HG03565 (cell line): ENCODE measurements around the gene ATP6V0A1.
"Not testable (repeated sequence)": the region's sequence is repeated elsewhere in the genome, so short reads cannot be mapped to it uniquely, and the experiment has no call there.

Experiments
- ATAC-seq: cut with Tn5 transposase; IDR thresholded peaks from one replicate; pipeline ENCODE4 v1.9.1; 2021; ENCODE audit warnings: mild to moderate bottlenecking, moderate library complexity; ENCODE audit not compliant: unreplicated experiment

Gene ATP6V0A1

DNA sequence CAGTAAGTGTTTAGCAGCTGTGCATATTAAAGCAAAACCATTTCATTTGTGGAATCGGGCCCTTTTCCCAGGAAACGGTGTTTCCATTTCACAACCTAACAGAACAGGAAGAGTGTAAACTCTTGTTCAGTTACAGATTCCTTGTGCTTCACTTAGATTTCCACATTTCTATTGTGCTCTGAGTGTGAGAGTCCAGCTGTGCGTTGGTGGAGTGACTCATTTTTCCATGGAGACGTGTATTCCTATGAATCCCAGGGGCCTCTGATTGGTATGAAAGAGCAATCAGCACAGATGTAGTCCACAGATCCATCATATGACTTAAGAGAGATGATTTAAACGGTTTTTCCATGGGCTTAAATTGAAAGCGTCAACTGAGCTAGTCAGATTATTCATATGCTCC lies 22.3 kb upstream of the ATP6V0A1 start:
- ATAC-seq, result no peak

DNA sequence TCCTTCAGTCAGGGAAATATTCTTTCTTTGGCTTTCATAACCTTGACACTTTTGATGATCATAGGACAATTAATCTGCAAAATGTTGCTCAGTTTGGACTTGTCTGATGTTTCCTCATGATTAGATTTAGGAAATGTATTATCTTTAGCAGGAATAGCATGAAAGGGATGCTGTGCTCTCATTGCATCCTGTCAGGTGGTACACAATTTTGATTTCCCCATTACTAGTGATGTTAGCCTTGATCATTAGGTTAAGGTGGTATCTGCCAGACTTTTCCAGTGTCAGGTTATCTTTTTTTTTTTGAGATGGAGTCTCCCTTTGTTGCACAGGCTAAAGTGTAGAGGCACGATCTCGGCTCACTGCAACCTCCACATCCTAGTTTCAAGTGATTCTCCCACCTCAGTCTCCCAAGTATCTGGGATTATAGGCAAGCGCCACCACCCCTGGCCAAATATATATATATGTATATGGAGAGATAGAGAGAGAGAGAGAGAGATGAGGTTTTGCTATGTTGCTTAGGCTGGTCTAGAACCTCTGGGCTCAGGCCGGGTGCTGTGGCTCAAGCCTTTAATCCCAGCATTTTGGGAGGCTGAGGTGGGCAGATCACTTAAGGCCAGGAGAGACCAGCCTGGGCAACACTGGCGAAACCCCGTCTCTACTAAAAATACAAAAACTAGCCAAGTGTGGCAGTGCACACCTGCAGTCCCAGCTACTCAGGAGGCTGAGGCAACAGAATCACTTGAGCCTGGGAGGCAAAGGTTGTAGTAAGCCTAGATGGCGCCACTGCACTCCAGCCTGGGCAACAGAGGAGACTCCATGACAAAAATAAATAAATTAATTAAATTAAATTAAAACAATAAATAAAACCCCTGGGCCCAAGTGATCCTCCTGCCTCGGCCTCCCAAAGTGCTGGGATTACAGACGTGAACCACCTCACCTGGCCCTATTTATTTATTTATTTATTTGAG lies 19.8 kb upstream of the ATP6V0A1 start:
- ATAC-seq, result no peak

DNA sequence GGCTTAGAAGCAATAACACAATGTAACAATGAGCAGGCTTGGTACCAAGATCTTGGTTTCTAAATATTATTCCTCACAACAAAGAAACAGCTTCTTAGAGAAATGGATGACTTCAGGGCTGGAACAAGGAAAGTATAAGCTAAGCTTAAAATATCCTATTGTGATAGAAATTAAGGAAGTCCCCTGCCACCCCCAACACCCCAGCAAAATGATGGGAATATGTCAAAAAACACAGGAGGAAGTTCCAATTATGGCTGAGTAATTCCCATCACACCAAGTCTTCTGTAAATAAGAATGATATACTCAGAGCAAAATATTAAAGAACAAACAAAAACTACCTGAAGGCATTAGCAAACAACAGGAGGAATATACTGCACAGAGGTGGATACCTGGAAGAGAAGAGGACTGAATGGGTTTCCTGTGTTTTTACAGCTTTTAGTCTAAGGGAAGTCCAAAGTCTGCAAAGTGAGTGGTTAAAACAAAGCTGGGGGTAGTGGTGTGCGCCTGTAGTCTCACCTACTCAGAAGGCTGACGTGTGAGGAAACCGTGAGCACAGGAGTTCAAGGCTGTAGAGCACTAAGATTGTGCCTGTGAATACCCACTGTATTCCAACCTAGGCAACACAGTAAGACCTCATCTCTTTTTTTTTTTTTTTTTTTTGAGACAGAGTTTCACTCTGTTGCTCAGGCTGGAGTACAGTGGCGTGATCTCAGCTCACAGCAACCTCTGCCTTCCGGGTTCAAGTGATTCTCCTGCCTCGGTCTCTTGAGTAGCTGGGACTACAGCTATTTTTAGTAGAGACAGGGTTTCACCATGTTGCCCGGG lies 17.1 kb upstream of the ATP6V0A1 start:
- ATAC-seq, result no peak

DNA sequence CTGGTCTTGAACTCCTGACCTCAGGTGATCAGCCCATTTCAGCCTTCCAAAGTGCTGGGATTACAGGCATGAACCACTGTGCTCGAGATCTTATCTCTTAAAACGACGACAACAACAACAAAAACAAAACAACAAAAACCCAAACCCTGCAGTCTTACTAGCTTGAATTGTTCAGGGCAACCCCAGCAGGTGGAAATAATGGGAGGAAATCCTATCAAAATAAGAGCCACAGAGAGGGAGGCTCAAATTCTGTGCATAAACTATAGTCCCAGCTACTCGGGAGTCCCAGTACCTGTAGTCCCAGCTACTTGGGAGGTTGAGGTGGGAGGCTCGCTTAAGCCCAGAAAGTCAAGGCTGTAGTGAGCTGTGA lies 16.5 kb upstream of the ATP6V0A1 start:
- ATAC-seq, result no peak

DNA sequence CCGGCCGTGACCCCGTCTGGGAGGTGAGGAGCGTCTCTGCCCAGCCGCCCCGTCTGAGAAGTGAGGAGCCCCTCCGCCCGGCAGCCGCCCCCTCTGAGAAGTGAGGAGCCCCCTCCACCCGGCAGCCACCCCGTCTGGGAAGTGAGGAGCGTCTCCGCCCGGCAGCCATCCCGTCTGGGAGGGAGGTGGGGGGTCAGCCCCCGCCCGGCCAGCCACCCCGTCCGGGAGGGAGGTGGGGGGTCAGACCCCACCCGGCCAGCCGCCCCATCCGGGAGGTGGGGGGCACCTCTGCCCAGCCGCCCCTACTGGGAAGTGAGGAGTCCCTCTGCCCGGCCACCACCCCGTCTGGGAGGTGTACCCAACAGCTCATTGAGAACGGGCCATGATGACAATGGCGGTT lies 9.5 kb upstream of the ATP6V0A1 start:
- ATAC-seq, result not testable (repeated sequence)

DNA sequence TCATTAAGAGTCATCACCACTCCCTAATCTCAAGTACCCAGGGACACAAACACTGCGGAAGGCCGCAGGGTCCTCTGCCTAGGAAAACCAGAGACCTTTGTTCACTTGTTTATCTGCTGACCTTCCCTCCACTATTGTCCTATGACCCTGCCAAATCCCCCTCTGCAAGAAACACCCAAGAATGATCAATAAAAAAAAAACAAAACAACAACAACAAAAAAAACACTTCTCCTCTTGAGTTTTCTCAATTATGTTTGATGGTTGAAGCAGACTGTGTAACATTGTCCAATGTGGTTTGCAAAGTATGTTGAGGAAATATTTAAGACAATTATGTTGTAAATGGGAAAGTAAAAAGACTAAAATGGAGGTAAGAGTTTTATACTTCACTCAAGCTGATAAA lies 8.8 kb upstream of the ATP6V0A1 start:
- not testable (repeated sequence) for ATAC-seq

DNA sequence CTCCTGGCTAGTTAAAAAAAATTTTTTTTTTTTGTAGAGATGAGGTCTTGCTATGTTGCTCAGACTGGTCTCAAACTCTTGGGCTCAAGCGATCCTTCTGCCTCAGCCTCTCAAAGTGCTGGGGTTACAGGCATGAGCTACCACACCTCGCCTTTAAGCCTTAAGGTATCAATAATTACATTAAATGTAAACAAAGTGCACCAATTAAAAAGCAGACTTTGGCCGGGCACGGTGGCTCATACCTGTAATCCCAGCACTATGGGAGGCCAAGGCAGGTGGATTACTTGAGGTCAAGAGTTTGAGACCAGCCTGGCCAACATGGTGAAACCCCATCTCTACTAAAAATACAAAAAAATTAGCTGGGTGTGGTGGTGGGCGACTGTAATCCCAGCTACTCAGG lies 7.4 kb upstream of the ATP6V0A1 start:
- ATAC-seq, result not testable (repeated sequence)

DNA sequence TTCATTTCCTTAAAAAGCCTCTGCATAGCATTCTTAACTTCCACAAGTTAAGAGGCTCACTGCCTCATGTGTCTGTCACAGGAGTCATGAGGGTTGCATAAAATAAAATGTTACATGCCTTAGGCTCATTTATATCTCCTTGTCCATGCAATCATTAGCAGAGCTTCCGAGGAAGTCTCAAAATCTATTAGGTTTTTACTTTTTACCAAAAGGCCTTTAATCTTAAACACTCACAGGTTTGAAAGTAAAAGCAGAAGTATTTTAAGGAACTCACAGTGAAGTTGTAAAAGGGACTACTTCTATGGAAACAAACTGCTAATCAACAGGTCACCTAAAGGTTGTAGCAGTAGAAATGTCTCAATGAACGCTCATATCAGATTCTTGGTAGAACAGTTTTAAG lies 5.2 kb upstream of the ATP6V0A1 start:
- no peak for ATAC-seq

DNA sequence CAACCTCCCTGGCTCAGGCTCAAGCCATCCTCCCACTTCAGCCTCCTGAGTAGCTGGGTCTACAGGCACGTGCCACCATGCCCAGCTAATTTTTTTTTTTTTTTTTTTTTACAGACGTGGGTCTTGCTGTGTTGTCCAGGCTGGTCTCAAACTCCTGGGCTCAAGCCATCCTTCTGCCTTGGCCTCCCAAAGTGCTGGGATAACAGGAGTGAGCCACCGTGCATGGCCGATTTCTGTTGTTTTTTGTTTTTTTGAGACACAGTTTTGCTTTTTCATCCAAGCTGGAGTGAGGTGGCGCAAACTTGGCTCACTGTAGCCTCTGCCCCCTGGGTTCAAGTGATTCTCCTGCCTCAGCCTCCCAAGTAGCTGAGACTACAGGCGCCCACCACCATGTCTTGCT lies 3.7 kb upstream of the ATP6V0A1 start:
- not testable (repeated sequence) for ATAC-seq

DNA sequence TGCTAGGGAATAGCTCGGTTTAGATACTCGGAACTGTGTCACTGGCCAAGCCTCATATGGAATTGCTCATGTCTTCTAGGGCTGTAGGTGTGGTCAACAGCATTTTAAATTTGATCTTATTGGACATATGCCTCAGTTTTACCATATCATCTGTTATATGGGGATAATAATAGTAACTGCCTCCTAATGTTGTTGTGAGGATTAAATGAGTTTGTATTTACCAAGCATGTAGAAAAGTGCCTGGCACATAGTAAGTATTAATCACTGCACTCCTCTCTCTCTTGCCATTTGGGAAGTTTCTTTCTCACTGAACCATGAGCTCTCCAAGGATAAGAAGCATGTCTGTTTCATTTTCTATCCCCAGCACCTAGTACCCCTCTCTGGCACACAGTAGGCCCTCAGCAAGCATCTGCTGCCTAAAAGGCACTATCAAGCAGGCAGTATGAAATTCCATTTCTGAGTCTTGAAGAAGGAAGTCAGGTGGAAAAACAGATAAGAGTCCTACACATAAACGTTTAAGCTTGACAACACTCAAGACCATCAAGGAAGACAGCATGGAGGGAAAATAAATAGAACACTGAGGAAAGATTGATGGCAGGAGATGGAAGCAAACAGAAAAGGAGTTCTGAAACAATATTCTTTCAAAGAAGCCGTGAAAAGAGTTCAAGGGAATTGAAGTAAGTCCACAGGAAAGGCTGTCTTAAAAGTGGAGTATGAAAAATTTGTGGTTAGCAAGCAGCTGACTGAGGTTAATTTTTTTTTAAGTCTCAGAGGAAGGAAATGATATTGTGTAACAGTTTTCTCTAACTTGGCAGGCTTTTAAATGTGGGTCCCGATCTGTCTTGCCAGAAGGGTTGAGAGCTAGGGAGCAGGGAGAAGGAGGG lies 2.2 kb upstream of the ATP6V0A1 start:
- ATAC-seq, result peak; percentile 40

DNA sequence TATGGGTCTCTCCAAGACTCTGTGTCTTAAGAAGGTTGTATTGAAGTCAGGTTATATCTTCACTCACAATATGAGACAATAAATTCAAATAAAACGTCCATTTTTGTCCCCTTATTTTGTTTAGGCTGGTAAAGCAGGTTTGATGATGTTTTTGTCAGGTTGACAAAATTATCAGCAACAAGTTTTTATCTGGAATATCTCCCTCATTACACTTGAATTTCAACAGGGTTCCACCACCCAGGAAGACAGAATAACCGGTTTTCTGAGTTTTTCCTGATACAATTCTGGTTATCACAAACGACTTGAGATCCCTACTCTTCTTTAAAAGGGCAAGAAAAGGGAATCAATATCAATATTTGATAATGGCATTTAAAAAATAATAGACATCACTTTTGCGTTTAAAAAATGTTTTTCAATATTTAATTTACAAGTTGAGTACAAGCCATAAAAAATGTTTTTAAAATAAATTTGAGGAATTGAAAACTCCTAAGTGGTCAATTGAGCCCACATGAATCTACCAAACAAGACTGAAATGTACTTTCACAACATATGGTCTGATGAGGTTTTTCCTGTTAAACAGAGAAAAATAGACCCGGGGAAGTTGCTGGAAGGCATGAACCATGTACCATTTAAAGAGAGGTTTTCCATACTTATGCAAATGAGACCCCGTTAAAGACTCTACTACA lies 1.4 kb upstream of the ATP6V0A1 start:
- ATAC-seq, result no peak

DNA sequence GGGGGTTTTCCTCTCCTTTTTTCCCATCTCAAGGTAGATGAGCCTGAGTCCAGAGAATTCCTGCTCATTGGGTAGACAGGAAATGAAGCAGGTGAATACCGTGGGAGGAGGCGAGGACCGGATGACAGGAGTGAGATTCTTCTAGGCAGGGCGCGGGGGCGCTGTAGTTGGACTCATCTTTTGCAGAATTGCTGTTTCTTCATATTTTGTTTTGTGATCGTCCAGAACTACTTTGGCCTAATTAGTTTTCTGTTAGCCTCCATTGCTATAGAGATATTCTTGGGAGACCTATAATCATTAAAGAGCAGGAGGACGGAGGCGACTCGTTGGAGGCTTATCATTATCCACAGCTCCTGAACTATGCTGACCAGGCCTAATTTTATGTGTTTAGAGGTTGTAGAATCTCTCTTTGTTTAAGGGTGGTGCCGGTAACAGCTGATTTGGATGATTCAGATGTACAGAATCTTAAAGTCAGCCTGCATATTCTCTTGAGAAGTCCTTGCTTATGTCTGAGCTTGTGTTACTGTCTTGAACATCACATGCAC lies 650 bp downstream of the ATP6V0A1 start:
- no peak for ATAC-seq

DNA sequence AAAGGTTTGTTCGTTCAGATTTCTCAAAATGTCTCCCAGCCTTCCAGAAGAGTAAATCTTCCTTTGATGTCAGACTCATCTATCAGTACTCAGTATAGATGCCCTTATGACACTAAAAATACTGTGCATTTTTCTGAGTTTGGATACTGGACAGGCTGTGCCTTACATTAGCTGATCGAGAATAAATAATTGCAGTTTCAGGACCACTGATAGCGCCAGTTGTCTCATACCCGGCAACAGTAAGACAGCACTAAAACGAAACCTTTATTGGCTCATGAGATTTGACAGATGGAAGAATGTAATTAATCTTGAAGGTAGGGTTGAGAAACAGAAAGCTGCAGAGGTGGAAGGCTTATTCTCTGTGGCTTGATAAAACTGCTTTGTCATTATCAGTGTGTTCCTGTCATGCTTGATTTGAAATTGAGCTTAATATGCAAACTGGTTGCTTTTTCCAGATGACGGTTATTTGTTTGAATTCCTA lies 1.2 kb downstream of the ATP6V0A1 start:
- ATAC-seq, result no peak

DNA sequence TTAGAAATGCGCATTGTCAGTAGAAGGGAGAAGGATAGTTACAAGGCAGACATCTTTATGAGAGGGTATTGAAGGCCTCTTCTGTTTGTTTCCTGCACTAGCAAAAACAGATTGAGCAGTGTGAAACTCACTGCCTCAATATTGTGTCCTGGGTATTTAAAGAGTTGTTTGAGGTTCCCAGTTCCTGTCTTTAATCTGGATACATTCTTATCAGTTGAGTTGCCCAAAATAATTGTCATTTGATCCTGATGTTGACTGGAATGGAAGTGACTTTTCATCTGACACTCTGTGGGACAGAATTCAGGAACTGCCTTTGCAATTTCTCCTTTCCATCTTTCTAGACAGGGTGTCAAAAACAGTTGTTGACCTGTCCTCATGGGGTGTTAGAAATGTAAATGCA lies 1.7 kb downstream of the ATP6V0A1 start:
- ATAC-seq, result no peak

DNA sequence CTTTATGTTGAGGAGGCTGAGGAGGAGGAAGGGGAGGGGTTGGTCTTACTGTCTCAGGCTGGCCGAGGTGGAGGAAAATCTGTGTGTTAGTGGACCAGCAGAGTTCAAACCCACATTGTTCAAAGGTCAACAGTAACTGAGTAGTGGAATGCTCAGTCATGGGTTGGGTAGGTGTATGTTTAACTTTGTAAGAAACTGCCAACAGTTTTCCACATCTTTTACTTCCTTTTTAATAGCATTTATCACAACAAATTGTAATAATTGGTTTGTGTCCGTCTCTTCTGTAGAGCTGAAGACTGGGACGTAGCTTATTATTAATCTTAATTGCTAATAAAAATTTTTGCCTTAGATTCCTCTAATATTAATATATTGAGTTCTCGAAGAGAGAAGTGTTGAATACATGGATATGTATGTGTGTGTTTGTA lies 5.3 kb downstream of the ATP6V0A1 start:
- no peak for ATAC-seq

DNA sequence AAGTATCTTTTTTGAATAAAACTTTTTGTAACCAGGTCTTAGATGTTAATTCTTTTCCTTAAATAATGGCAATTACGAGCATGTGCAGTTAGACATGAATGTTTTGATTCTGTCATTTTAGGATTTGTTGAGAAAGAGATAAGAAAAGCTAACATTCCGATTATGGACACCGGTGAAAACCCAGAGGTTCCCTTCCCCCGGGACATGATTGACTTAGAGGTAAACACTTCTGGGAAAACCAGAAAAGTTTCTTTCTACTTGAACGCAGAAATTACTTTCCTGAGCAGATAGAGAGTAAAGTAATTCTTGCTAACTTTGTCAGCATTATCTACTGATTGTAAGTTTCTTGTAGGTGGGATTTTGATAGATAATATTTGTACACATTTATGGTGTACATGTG lies 9.2 kb downstream of the ATP6V0A1 start:
- no peak for ATAC-seq

DNA sequence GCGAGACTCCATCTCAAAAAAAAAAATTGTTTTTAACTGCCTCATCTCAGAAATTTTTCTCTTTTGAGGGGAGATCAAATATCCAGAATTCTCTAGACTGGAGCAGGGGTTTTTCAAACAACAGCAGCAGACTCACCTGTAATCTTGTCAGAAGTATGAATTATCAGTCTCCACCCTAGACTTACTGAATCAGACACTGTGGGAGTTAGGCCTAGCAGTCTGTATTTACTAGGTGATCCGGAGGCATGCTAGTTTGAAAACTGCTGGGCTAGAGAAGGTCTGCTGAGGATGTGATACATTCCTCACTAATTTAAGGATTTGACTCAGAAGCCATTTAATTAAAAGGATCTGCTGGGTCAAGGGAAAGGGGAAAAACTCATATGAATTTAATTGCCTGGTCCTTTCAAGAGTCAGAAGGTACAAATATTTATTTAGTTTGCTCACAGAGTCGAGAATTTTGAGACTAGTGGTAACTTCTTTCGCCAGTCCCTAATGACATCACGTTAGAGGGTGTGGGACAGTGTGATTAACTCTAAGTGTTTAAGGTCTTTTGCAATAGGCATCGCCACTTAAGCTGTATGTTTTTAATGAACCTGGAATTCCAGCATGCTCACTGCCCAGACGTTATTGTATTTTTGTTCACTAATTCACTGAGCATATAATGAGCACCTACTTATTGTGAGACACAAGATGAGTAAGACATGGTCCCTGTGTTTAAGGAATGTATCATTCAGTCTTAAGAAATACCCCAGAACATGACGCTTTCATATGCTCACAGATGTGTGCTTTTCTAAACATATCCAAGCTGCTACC lies 14.2 kb downstream of the ATP6V0A1 start:
- ATAC-seq, result no peak

DNA sequence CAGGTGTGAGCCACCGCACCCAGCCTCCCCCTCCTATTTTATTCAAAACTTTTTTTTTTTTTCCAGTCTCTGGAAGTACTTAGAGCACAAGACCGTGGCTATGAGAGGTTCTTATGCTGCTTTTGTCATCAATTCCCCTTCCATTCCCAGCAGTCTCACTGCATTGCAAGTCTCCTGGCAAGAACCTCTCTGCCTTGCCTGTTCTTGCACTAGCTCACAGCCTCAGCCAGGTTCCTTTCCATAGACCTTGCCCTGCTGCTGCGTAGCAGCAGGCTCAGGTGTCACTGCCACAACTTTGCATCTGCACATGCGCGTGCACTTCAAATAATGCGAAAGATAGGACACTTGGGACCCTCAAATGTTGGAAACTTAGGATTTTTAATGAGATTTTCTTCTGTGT lies 15.6 kb downstream of the ATP6V0A1 start:
- no peak for ATAC-seq

DNA sequence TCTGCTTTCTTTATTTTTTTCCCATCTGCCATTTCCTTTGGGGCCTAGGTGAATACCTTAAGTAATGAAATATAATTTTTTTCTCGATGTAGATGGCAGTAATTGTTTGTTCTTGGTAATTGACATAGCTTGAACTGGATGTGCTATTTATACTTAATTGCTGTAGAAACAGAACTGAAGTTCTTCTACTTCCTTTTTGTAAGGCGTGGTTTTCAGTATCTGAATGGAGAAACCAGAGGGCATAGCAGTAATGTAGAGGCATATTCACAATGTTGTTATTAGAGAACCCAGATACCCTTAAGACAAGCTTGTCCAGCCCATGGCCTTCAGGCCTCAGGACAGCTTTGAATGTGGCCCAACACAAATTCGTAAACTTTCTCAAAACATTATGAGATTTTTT lies 16.4 kb downstream of the ATP6V0A1 start:
- ATAC-seq, result no peak
